ENCODE data around the gene HINT3.

The HINT3 gene

GRCh38 chr6:126007800-126008199, 51.2 kb downstream of the HINT3 start:
- Histone ChIP-seq H3K27me3 (ENCODE audit: insufficient read depth, low read length) (no peaks in the 10 kb centered on the region), H3K4me1 (ENCODE audit: insufficient read depth, low read length, severe bottlenecking) (no peaks in the 10 kb centered on the region), H2AFZ (ENCODE audit: low read length) (no peak overlapping the region), H3K4me3 (ENCODE audit: low read depth, low read length, poor library complexity, severe bottlenecking) (no peak overlapping the region), H3K27ac (ENCODE audit: low read depth, low read length, poor library complexity, severe bottlenecking) (no peak overlapping the region), H3K36me3 (ENCODE audit: insufficient read depth, low read length) (peaks cover 76% of the 10 kb centered on the region), H3K4me2 (ENCODE audit: low read length) (no peak overlapping the region), H3K9me2 (ENCODE audit: low read depth, low read length) (no peaks in the 10 kb centered on the region), H4K20me1 (ENCODE audit: insufficient read depth, low read length) (no peaks in the 10 kb centered on the region), H3K9me3 (ENCODE audit: low read length) (no peaks in the 10 kb centered on the region), H3F3A (ENCODE audit: insufficient read depth, low read length) (no peaks in the 10 kb centered on the region), H3K79me2 (ENCODE audit: insufficient read depth, low read length) (0 out of 2 replicates have a peak, but pooled peaks cover 3% of the 10 kb centered on the region), H3K9ac (ENCODE audit: low read length) (no peak overlapping the region)
- TF ChIP-seq CTCF (IDR thresholded peaks at IDR 0.05; ENCODE audit: low read length) (no peak), EZH2 (IDR thresholded peaks at IDR 0.05; ENCODE audit: borderline replicate concordance, low read length) (no peak)

DNA sequence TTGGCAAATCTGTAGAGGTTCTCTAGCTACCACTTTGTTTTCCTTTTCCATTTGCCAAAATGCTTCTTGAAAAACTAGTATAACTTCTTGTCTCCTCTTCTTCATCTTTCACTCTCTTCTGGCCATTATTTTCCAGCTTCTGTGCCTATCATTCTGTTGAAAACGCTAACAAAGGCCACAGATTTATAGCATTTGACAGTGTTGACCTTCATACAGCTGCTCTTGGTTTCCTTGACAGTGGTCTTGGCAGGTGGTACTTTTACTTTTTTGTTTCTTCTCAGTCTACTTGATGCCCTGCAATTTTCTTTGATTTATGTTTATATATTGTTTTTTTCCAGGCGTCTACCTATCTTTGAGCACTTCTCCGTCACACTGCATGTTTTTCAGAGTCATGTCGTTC, 53.5 kb downstream of the HINT3 start:
- Histone ChIP-seq H3K27ac (ENCODE audit: low read depth, low read length, poor library complexity, severe bottlenecking) (no peak overlapping the region), H4K20me1 (ENCODE audit: insufficient read depth, low read length) (no peaks in the 10 kb centered on the region)
- TF ChIP-seq EZH2 (IDR thresholded peaks at IDR 0.05; ENCODE audit: borderline replicate concordance, low read length) (no peak), CTCF (IDR thresholded peaks at IDR 0.05; ENCODE audit: low read length) (no peak)

GRCh38 chr6:126015863-126016262, 59.3 kb downstream of the HINT3 start:
- Histone ChIP-seq H3K4me1 (ENCODE audit: insufficient read depth, low read length, severe bottlenecking) (no peaks in the 10 kb centered on the region), H3K27ac (ENCODE audit: low read depth, low read length, poor library complexity, severe bottlenecking) (no peak overlapping the region), H3F3A (ENCODE audit: insufficient read depth, low read length) (no peaks in the 10 kb centered on the region), H3K4me2 (ENCODE audit: low read length) (no peak overlapping the region), H3K9me3 (ENCODE audit: low read length) (no peaks in the 10 kb centered on the region), H3K4me3 (ENCODE audit: low read depth, low read length, poor library complexity, severe bottlenecking) (no peak overlapping the region), H4K20me1 (ENCODE audit: insufficient read depth, low read length) (no peaks in the 10 kb centered on the region), H3K79me2 (ENCODE audit: insufficient read depth, low read length) (no peaks in the 10 kb centered on the region), H3K36me3 (ENCODE audit: insufficient read depth, low read length) (peaks cover 86% of the 10 kb centered on the region), H3K27me3 (ENCODE audit: insufficient read depth, low read length) (no peaks in the 10 kb centered on the region), H3K9ac (ENCODE audit: low read length) (no peak overlapping the region), H2AFZ (ENCODE audit: low read length) (no peak overlapping the region), H3K9me2 (ENCODE audit: low read depth, low read length) (no peaks in the 10 kb centered on the region)
- no peak for TF ChIP-seq EZH2 (IDR thresholded peaks at IDR 0.05; ENCODE audit: borderline replicate concordance, low read length)
- TF ChIP-seq CTCF (IDR thresholded peaks at IDR 0.05; ENCODE audit: low read length): no peak

More for the DNA sequence above, 53.5 kb downstream of the HINT3 start:
- Histone ChIP-seq H3K4me2 (ENCODE audit: low read length) (no peak overlapping the region), H3K9ac (ENCODE audit: low read length) (no peak overlapping the region), H3K4me1 (ENCODE audit: insufficient read depth, low read length, severe bottlenecking) (no peaks in the 10 kb centered on the region), H3K27me3 (ENCODE audit: insufficient read depth, low read length) (no peaks in the 10 kb centered on the region), H3K79me2 (ENCODE audit: insufficient read depth, low read length) (no peaks in the 10 kb centered on the region), H2AFZ (ENCODE audit: low read length) (no peak overlapping the region), H3K36me3 (ENCODE audit: insufficient read depth, low read length) (peaks cover 77% of the 10 kb centered on the region), H3F3A (ENCODE audit: insufficient read depth, low read length) (no peaks in the 10 kb centered on the region), H3K4me3 (ENCODE audit: low read depth, low read length, poor library complexity, severe bottlenecking) (no peak overlapping the region), H3K9me2 (ENCODE audit: low read depth, low read length) (no peaks in the 10 kb centered on the region), H3K9me3 (ENCODE audit: low read length) (no peaks in the 10 kb centered on the region)

All from OCI-LY1 (cell line).